Large intestine (tissue), 12 donors: ENCODE data around the gene MOSPD3. TPM values are rescaled to one million over a fixed set of nuclear protein-coding genes. Genes with fewer than 3 reads are reported as not detected.
"Not testable (repeated sequence)": the region's sequence is repeated elsewhere in the genome, so short reads cannot be mapped to it uniquely, and the experiment has no call there.

Experiments
- DNase-seq, 2 donors: peaks; one replicate each; pipeline versions ENCODE4 v3.0.0 to v3.0.0-alpha.2; 2013
- H3K27ac ChIP-seq: one replicate; pipeline ENCODE4 v1.5.1; 2013; ENCODE audit warnings: low read length
- H3K27me3 ChIP-seq: 2 replicates; pipeline ENCODE4 v1.6.1; 2013; ENCODE audit warnings: low read length; ENCODE audit not compliant: control insufficient read depth, insufficient read depth
- H3K36me3 ChIP-seq: 2 replicates; pipeline ENCODE4 v1.6.1; 2013; ENCODE audit warnings: low read length; ENCODE audit not compliant: control insufficient read depth, insufficient read depth
- H3K4me1 ChIP-seq: one replicate; pipeline ENCODE4 v1.6.1; 2013; ENCODE audit warnings: low read length; ENCODE audit not compliant: control insufficient read depth, insufficient read depth
- H3K4me3 ChIP-seq: one replicate; pipeline ENCODE4 v1.5.1; 2013; ENCODE audit warnings: low read length
- H3K9me3 ChIP-seq: one replicate; pipeline ENCODE4 v1.6.1; 2013; ENCODE audit warnings: mild to moderate bottlenecking, low read depth, low read length, moderate library complexity; ENCODE audit not compliant: control insufficient read depth
- WGBS: methylation state at CpG from one replicate; pipeline ENCODE4 v1.1.5; 2013; ENCODE audit warnings: low lambda C conversion rate; ENCODE audit not compliant: insufficient coverage; 5-methylcytosine and 5-hydroxymethylcytosine counted together
- long read RNA-seq, 11 donors: transcript quantifications; one replicate each; lab custom pipeline, GENCODE V29; 2026
- polyA plus RNA-seq: library from polyadenylated mRNA; unstranded; fragments of 120-200 nt; gene quantifications from one replicate; pipeline ENCODE4 v1.2.1, GENCODE V29; 2013

Gene MOSPD3, protein sequence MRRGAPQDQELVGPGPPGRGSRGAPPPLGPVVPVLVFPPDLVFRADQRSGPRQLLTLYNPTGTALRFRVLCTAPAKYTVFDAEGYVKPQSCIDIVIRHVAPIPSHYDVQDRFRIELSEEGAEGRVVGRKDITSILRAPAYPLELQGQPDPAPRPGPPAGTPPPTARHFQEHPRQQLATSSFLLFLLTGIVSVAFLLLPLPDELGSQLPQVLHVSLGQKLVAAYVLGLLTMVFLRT
- 13.7 TPM for polyA plus RNA-seq
- long read RNA-seq, donor 1, partial matches to known transcripts: 0 of 5 reads
- long read RNA-seq, donor 1, other reads (novel, unspliced or antisense): 0 of 5 reads
- long read RNA-seq, donor 2, partial matches to known transcripts: 0 of 9 reads
- long read RNA-seq, donor 2, other reads (novel, unspliced or antisense): 0 of 9 reads
- long read RNA-seq, donor 3, transcript MOSPD3-203 (5 exons, 1,191 nt): major isoform, 9 of 12 reads
- long read RNA-seq, donor 3, partial matches to known transcripts: 0 of 12 reads
- long read RNA-seq, donor 3, other reads (novel, unspliced or antisense): 0 of 12 reads
- long read RNA-seq, donor 4, partial matches to known transcripts: 0 of 3 reads
- long read RNA-seq, donor 4, other reads (novel, unspliced or antisense): 0 of 3 reads
- long read RNA-seq, donor 5, transcript MOSPD3-203 (5 exons, 1,191 nt): major isoform, 6 of 8 reads
- long read RNA-seq, donor 5, partial matches to known transcripts: 0 of 8 reads
- long read RNA-seq, donor 5, other reads (novel, unspliced or antisense): 0 of 8 reads
- long read RNA-seq, donor 6, partial matches to known transcripts: 0 of 5 reads
- long read RNA-seq, donor 6, other reads (novel, unspliced or antisense): 0 of 5 reads
- long read RNA-seq, donor 7, partial matches to known transcripts: 0 of 3 reads
- long read RNA-seq, donor 7, other reads (novel, unspliced or antisense): 0 of 3 reads
- long read RNA-seq, donor 8, transcript MOSPD3-203 (5 exons, 1,191 nt): major isoform, 7 of 11 reads
- long read RNA-seq, donor 8, partial matches to known transcripts: 0 of 11 reads
- long read RNA-seq, donor 8, other reads (novel, unspliced or antisense): 0 of 11 reads
- long read RNA-seq, donor 9, transcript MOSPD3-203 (5 exons, 1,191 nt): major isoform, 6 of 8 reads
- long read RNA-seq, donor 9, partial matches to known transcripts: 0 of 8 reads
- long read RNA-seq, donor 9, other reads (novel, unspliced or antisense): 0 of 8 reads
- long read RNA-seq, donor 10, transcript MOSPD3-201 (6 exons, 1,053 nt): minor isoform, 6 of 18 reads
- long read RNA-seq, donor 10, transcript MOSPD3-203 (5 exons, 1,191 nt): major isoform, 10 of 18 reads
- long read RNA-seq, donor 10, partial matches to known transcripts: 0 of 18 reads
- long read RNA-seq, donor 10, other reads (novel, unspliced or antisense): 0 of 18 reads
- long read RNA-seq, donor 11, partial matches to known transcripts: 0 of 7 reads
- long read RNA-seq, donor 11, other reads (novel, unspliced or antisense): 0 of 7 reads

DNA sequence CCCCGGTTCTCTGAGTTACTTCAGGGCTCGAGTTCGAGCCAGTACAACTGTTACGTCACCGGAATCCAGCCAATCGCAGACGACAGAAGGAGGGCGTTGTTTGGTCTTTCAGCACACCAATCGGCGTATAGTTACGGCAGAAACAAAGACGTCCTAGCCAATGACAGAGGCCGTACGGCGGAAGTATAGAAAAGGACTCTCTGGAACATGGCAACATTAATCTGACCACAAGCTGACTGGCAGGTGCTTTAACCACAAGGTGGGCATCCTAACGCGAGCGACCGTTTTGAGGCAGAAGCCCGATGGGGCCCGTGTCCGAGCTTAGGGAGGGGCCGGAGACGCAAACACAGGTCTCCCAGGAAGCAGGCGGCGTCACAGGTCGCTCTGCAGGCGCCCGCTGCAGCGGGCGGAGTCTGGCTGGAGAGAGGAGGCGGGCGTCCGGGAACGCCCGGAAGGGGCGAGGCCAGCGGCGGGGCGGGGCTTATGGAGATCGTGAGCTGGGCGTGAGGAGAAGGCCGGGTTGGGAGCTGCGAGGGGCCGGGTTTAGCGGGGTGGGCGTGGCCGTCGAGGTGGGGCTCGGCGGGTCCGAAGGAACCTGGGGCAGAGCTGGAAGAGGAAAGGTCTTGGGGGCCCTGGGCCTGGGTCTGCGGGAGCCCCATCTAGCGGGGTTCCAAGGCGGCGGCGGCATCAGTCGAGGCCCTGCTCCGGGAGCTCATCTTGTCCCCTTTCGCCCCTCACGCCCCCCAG, at the start of gene MOSPD3:
TSS of gene MOSPD3 (plus strand) at position 558 of the 747 bp plus-strand sequence. CDS start 252 bp downstream, outside the sequence.
- no peaks in the 10 kb centered on the region for H3K36me3 ChIP-seq
- no CpG with 5 or more reads among the region's 61 CpGs for WGBS
- peak within 1 kb of the TSS; percentile 67 for H3K4me3 ChIP-seq
- H3K27me3 ChIP-seq: no peaks in the 10 kb centered on the region
- H3K27ac ChIP-seq: peak within 1 kb of the TSS; percentile 98
- H3K9me3 ChIP-seq: no peaks in the 10 kb centered on the region
- peak; percentile 99 for DNase-seq
- H3K4me1 ChIP-seq: peaks cover 3% of the 10 kb centered on the region

- H3K27ac ChIP-seq: no peak overlapping the region
- no CpG with 5 or more reads among the region's 8 CpGs for WGBS
- no peak overlapping the region for H3K4me3 ChIP-seq
- DNase-seq: no peak
- H3K9me3 ChIP-seq: no peaks in the 10 kb centered on the region
- H3K27me3 ChIP-seq: no peaks in the 10 kb centered on the region
- peaks cover 8% of the 10 kb centered on the region for H3K4me1 ChIP-seq
- H3K36me3 ChIP-seq: peaks cover 44% of the 10 kb centered on the region
Observed at GRCh38 chr7:100563100-100563564, 49.2 kb upstream of the MOSPD3 start.

GRCh38 chr7:100563809-100564400, 48.4 kb upstream of the MOSPD3 start:
- H3K27me3 ChIP-seq: no peaks in the 10 kb centered on the region
- no CpG with 5 or more reads among the region's 12 CpGs for WGBS
- no peaks in the 10 kb centered on the region for H3K9me3 ChIP-seq
- no peak overlapping the region for H3K4me3 ChIP-seq
- H3K4me1 ChIP-seq: peaks cover 16% of the 10 kb centered on the region
- H3K36me3 ChIP-seq: peaks cover 36% of the 10 kb centered on the region
- no peak overlapping the region for H3K27ac ChIP-seq
- peak; percentile 45 to 53 for DNase-seq

DNA sequence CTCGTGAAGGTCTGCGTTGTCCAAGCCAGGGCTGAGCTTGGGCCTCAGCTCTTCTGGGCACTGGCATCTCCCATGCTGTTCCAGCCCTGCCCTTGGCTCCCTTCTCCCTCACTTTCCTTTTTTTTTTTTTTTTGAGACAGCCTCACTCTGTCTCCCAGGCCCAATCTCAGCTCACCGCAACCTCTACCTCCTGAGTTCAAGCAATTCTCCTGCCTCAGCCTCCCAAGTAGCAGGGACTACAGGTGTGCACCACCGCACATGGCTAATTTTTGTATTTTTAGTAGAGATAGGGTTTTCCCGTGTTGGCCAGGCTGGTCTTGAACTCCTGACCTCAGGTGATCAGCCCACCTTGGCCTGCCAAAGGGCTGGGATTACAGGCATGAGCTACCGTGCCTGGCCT, 47.9 kb upstream of the MOSPD3 start:
- H3K36me3 ChIP-seq: peaks cover 36% of the 10 kb centered on the region
- WGBS: no CpG with 5 or more reads among the region's 6 CpGs
- not testable (repeated sequence) for H3K27ac ChIP-seq, H3K4me3 ChIP-seq, H3K27me3 ChIP-seq, H3K9me3 ChIP-seq, DNase-seq
- peaks cover 17% of the 10 kb centered on the region for H3K4me1 ChIP-seq

- Histone ChIP-seq H3K9me3 (no peaks in the 10 kb centered on the region), H3K36me3 (peaks cover 35% of the 10 kb centered on the region), H3K4me1 (peaks cover 18% of the 10 kb centered on the region), H3K27ac (no peak overlapping the region), H3K27me3 (peaks cover under 1% of the 10 kb centered on the region), H3K4me3 (no peak overlapping the region)
- no CpG with 5 or more reads among the region's 11 CpGs for WGBS
- DNase-seq: no peak
Observed at GRCh38 chr7:100565133-100565571, 47.2 kb upstream of the MOSPD3 start.

GRCh38 chr7:100566018-100566531, 46.3 kb upstream of the MOSPD3 start:
- no peak overlapping the region for H3K27ac ChIP-seq

GRCh38 chr7:100567031-100567730, 45.2 kb upstream of the MOSPD3 start:
- H3K9me3 ChIP-seq: no peaks in the 10 kb centered on the region
- peaks cover 27% of the 10 kb centered on the region for H3K4me1 ChIP-seq
- whole genome bisulfite sequencing: no CpG with 5 or more reads among the region's 12 CpGs
- no peak overlapping the region for H3K4me3 ChIP-seq
- no peak for DNase-seq
- no peak overlapping the region for H3K27ac ChIP-seq
- peaks cover 9% of the 10 kb centered on the region for H3K27me3 ChIP-seq
- peaks cover 27% of the 10 kb centered on the region for H3K36me3 ChIP-seq

More at GRCh38 chr7:100566018-100566531, 46.3 kb upstream of the MOSPD3 start:
- no peak for DNase-seq
- H3K36me3 ChIP-seq: peaks cover 33% of the 10 kb centered on the region
- WGBS: no CpG with 5 or more reads among the region's 6 CpGs
- peaks cover 5% of the 10 kb centered on the region for H3K27me3 ChIP-seq
- H3K9me3 ChIP-seq: no peaks in the 10 kb centered on the region
- peaks cover 27% of the 10 kb centered on the region for H3K4me1 ChIP-seq
- no peak overlapping the region for H3K4me3 ChIP-seq

GRCh38 chr7:100567751-100568175, 44.6 kb upstream of the MOSPD3 start:
- H3K36me3 ChIP-seq: peaks cover 22% of the 10 kb centered on the region
- H3K27me3 ChIP-seq: peaks cover 9% of the 10 kb centered on the region
- WGBS: no CpG with 5 or more reads among the region's 3 CpGs
- no peak overlapping the region for H3K4me3 ChIP-seq
- H3K9me3 ChIP-seq: no peaks in the 10 kb centered on the region
- peaks cover 27% of the 10 kb centered on the region for H3K4me1 ChIP-seq
- no peak for DNase-seq
- no peak overlapping the region for H3K27ac ChIP-seq
